ENCODE measurements around the gene EIF4E2.

Gene EIF4E2

DNA sequence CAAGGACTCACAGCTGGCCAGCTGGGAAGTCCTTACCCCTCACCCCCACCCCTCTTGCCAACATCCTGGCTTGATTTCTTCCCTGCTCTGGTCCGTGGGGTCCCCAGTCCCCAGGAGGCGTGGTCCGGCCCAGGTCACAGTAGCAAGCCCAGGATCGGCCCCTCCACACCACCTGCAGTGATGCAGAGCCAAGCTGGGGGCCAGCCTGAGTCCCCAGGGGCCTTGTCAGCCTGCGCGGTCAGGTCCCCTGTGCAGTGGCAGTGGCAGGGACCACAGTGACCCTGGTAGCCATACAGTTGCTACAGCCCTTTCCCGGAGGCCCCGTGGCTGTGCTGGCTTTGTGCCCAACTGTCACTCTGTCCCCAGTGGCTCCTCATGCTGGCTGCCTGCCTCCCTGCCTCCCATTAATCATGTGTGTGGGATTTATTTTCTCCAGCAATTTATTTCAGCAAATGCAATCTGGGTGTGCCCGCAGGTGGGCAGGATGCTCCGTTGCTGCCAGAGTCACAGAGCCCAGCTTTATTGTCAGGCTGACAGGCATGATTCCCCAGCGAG is 39.1 kb upstream of the EIF4E2 start:
- H3K36me3 ChIP-seq (ENCODE audit: control insufficient read depth, insufficient read depth, low read length): no peaks in the 10 kb centered on the region
- no peaks in the 10 kb centered on the region for H3K9me3 ChIP-seq (ENCODE audit: control insufficient read depth, low read length)
- WGBS, 2 experiments (ENCODE audit: insufficient coverage in 2 of 2): 86% methylated on average over 8 to 10 of the region's 11 CpGs
- no peak overlapping the region for H3K4me3 ChIP-seq (ENCODE audit: extremely low read depth, insufficient read depth, low read length, poor library complexity, severe bottlenecking)
- no peak overlapping the region for H3K27ac ChIP-seq (ENCODE audit: low read depth, low read length, severe bottlenecking)
- no peaks in the 10 kb centered on the region for H3K4me1 ChIP-seq (ENCODE audit: control insufficient read depth, insufficient read depth, low read length, poor library complexity, severe bottlenecking)

GRCh38 chr2:232512602-232513001 is 37.9 kb upstream of the EIF4E2 start:
- no peak overlapping the region for H3K27ac ChIP-seq (ENCODE audit: low read depth, low read length, severe bottlenecking)
- H3K4me3 ChIP-seq (ENCODE audit: extremely low read depth, insufficient read depth, low read length, poor library complexity, severe bottlenecking): no peak overlapping the region
- H3K4me1 ChIP-seq (ENCODE audit: control insufficient read depth, insufficient read depth, low read length, poor library complexity, severe bottlenecking): no peaks in the 10 kb centered on the region
- WGBS, 2 experiments (ENCODE audit: insufficient coverage in 2 of 2): 88 to 90% methylated on average over 9 to 10 of the region's 10 CpGs
- no peaks in the 10 kb centered on the region for H3K36me3 ChIP-seq (ENCODE audit: control insufficient read depth, insufficient read depth, low read length)
- H3K9me3 ChIP-seq (ENCODE audit: control insufficient read depth, low read length): no peaks in the 10 kb centered on the region

DNA sequence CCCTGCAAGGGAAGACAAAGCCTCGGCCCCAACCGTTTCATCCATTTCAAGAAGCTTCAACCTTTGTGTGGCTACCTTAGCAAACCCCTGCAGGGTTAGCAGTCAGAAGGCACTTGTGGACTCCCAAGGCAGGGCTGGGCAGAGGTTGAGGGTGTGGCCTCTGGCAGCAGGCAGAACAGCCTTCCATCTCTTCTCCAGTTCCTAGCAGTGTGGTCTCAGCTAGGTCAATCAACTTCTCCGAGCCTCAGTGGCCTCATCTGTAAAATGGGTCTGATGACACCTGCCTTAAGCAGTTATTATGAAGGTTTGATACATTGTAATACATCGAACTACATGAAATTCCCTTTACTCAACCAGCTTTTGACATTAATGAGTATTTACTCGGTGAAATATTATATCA is 37.1 kb upstream of the EIF4E2 start:
- Histone ChIP-seq H3K27ac (ENCODE audit: low read depth, low read length, severe bottlenecking) (no peak overlapping the region), H3K36me3 (ENCODE audit: control insufficient read depth, insufficient read depth, low read length) (no peaks in the 10 kb centered on the region), H3K4me3 (ENCODE audit: extremely low read depth, insufficient read depth, low read length, poor library complexity, severe bottlenecking) (no peak overlapping the region), H3K9me3 (ENCODE audit: control insufficient read depth, low read length) (no peaks in the 10 kb centered on the region), H3K4me1 (ENCODE audit: control insufficient read depth, insufficient read depth, low read length, poor library complexity, severe bottlenecking) (no peaks in the 10 kb centered on the region)
- WGBS, 2 experiments (ENCODE audit: insufficient coverage in 2 of 2): 69 to 80% methylated on average over 1 to 2 of the region's 5 CpGs

GRCh38 chr2:232515639-232516038 is 34.9 kb upstream of the EIF4E2 start:
- no peak overlapping the region for H3K27ac ChIP-seq (ENCODE audit: low read depth, low read length, severe bottlenecking)
- no peaks in the 10 kb centered on the region for H3K36me3 ChIP-seq (ENCODE audit: control insufficient read depth, insufficient read depth, low read length)
- H3K4me3 ChIP-seq (ENCODE audit: extremely low read depth, insufficient read depth, low read length, poor library complexity, severe bottlenecking): no peak overlapping the region
- WGBS, 2 experiments (ENCODE audit: insufficient coverage in 2 of 2): 89 to 92% methylated on average over 6 to 7 of the region's 7 CpGs
- H3K4me1 ChIP-seq (ENCODE audit: control insufficient read depth, insufficient read depth, low read length, poor library complexity, severe bottlenecking): no peaks in the 10 kb centered on the region
- H3K9me3 ChIP-seq (ENCODE audit: control insufficient read depth, low read length): no peaks in the 10 kb centered on the region

DNA sequence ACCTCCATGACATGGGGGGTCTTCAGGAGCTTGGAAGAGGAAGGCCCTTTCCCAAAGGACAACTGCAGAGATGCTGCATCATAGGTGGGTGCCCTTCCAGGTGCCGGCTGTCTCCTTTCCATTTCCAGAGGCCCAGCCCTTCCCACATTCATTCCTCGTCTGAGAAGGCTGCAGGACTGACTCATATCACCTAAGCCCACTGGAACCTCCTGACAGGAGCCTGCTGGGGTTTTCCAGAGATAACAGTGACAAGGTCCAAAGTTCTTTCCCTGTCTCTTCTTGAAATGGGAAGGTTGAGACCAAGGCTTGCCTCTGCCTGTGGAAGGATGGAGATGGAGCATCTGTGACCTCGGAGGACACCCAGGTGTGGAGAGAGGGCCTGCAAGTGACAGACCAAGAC is 33.9 kb upstream of the EIF4E2 start:
- WGBS, 2 experiments (ENCODE audit: insufficient coverage in 2 of 2): 84 to 91% methylated on average over 3 of the region's 3 CpGs
- H3K27ac ChIP-seq (ENCODE audit: low read depth, low read length, severe bottlenecking): no peak overlapping the region
- H3K36me3 ChIP-seq (ENCODE audit: control insufficient read depth, insufficient read depth, low read length): no peaks in the 10 kb centered on the region
- no peaks in the 10 kb centered on the region for H3K4me1 ChIP-seq (ENCODE audit: control insufficient read depth, insufficient read depth, low read length, poor library complexity, severe bottlenecking)
- H3K9me3 ChIP-seq (ENCODE audit: control insufficient read depth, low read length): no peaks in the 10 kb centered on the region
- no peak overlapping the region for H3K4me3 ChIP-seq (ENCODE audit: extremely low read depth, insufficient read depth, low read length, poor library complexity, severe bottlenecking)

GRCh38 chr2:232518844-232519243 is 31.6 kb upstream of the EIF4E2 start:
- no peak overlapping the region for H3K27ac ChIP-seq (ENCODE audit: low read depth, low read length, severe bottlenecking)
- no peaks in the 10 kb centered on the region for H3K36me3 ChIP-seq (ENCODE audit: control insufficient read depth, insufficient read depth, low read length)
- H3K4me1 ChIP-seq (ENCODE audit: control insufficient read depth, insufficient read depth, low read length, poor library complexity, severe bottlenecking): peaks cover 6% of the 10 kb centered on the region
- H3K4me3 ChIP-seq (ENCODE audit: extremely low read depth, insufficient read depth, low read length, poor library complexity, severe bottlenecking): no peak overlapping the region
- 18 to 33% methylated on average over 4 of the region's 6 CpGs for WGBS, 2 experiments (ENCODE audit: insufficient coverage in 2 of 2)
- H3K9me3 ChIP-seq (ENCODE audit: control insufficient read depth, low read length): no peaks in the 10 kb centered on the region

- Histone ChIP-seq H3K4me3 (ENCODE audit: extremely low read depth, insufficient read depth, low read length, poor library complexity, severe bottlenecking) (no peak within 1 kb of the TSS), H3K27ac (ENCODE audit: low read depth, low read length, severe bottlenecking) (no peak within 1 kb of the TSS), H3K4me1 (ENCODE audit: control insufficient read depth, insufficient read depth, low read length, poor library complexity, severe bottlenecking) (peaks cover 6% of the 10 kb centered on the region), H3K9me3 (ENCODE audit: control insufficient read depth, low read length) (no peaks in the 10 kb centered on the region), H3K36me3 (ENCODE audit: control insufficient read depth, insufficient read depth, low read length) (no peaks in the 10 kb centered on the region)
- WGBS, 2 experiments (ENCODE audit: insufficient coverage in 2 of 2): 60 to 68% methylated on average over 6 to 11 of the region's 19 CpGs
Observed at GRCh38 chr2:232519581-232520438, 30.7 kb upstream of the EIF4E2 start, which contains the start of gene PRSS56. Gene PRSS56, plus strand, starts transcription at chr2:232520388. Its CDS starts 211 bp downstream, at chr2:232520599.

DNA sequence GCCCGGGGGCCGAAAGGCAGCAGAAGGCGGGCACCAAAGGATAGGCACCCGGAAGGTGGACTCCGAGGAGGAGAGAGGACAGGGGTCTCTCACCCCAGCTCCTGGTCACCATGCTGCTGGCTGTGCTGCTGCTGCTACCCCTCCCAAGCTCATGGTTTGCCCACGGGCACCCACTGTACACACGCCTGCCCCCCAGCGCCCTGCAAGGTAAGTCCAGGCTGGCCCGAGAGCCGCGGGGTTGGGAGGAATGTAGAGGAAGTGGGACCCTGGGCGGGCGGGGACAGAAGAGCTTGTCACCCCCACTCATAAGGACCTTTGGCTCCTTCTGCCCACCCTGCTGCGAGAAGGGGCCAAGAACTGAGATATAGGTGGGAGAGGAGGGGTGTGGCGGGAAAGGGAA is 30.0 kb upstream of the EIF4E2 start:
- Histone ChIP-seq H3K4me1 (ENCODE audit: control insufficient read depth, insufficient read depth, low read length, poor library complexity, severe bottlenecking) (peaks cover 6% of the 10 kb centered on the region), H3K9me3 (ENCODE audit: control insufficient read depth, low read length) (no peaks in the 10 kb centered on the region), H3K36me3 (ENCODE audit: control insufficient read depth, insufficient read depth, low read length) (no peaks in the 10 kb centered on the region), H3K27ac (ENCODE audit: low read depth, low read length, severe bottlenecking) (no peak overlapping the region), H3K4me3 (ENCODE audit: extremely low read depth, insufficient read depth, low read length, poor library complexity, severe bottlenecking) (no peak overlapping the region)
- WGBS, 2 experiments (ENCODE audit: insufficient coverage in 2 of 2): 67 to 78% methylated on average over 4 to 6 of the region's 15 CpGs

DNA sequence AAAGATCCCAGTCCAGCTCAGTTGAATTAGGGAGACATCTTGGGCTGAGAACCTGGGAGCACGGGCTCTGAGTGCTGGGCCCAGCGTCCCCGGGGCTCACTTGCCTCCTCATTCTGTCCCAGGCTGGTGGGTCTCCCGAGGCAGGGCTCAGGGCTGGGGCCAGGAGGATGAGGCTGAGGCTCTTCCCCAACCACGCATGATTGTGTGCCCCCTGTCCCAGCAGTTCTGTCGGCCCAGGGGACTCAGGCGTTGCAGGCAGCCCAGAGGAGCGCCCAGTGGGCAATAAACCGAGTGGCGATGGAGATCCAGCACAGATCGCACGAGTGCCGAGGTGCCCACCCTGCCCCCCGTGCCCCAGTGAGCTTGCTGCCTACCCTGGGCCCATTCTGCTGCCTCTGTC is 29.4 kb upstream of the EIF4E2 start:
- H3K9me3 ChIP-seq (ENCODE audit: control insufficient read depth, low read length): no peaks in the 10 kb centered on the region
- no peaks in the 10 kb centered on the region for H3K36me3 ChIP-seq (ENCODE audit: control insufficient read depth, insufficient read depth, low read length)
- peaks cover 6% of the 10 kb centered on the region for H3K4me1 ChIP-seq (ENCODE audit: control insufficient read depth, insufficient read depth, low read length, poor library complexity, severe bottlenecking)
- H3K27ac ChIP-seq (ENCODE audit: low read depth, low read length, severe bottlenecking): no peak overlapping the region
- 87 to 91% methylated on average over 14 of the region's 14 CpGs for WGBS, 2 experiments (ENCODE audit: insufficient coverage in 2 of 2)
- H3K4me3 ChIP-seq (ENCODE audit: extremely low read depth, insufficient read depth, low read length, poor library complexity, severe bottlenecking): no peak overlapping the region

DNA sequence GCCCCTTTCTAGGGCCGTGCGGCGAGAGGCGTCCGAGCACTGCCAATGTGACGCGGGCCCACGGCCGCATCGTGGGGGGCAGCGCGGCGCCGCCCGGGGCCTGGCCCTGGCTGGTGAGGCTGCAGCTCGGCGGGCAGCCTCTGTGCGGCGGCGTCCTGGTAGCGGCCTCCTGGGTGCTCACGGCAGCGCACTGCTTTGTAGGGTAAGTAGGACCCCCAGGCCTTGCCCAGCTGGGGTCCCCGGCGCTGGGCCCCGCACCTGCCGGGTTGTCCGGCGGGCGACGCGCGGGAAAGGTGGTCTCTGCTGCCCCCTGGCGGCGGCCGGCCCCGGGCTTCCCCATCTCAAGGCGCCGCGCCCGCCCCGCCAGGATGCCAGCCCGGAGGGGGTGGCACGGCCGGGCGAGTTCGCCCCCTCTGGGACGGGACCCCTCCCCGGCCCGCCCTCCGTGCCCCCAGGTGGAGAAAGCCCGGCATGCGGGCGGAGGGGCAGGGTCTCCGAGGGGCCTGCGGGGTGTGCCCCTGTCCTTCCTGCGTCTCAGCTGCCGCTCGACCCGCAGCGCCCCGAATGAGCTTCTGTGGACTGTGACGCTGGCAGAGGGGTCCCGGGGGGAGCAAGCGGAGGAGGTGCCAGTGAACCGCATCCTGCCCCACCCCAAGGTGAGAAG is 28.4 kb upstream of the EIF4E2 start:
- no peak overlapping the region for H3K27ac ChIP-seq (ENCODE audit: low read depth, low read length, severe bottlenecking)
- H3K9me3 ChIP-seq (ENCODE audit: control insufficient read depth, low read length): no peaks in the 10 kb centered on the region
- no peaks in the 10 kb centered on the region for H3K36me3 ChIP-seq (ENCODE audit: control insufficient read depth, insufficient read depth, low read length)
- 12 to 18% methylated on average over 45 to 56 of the region's 66 CpGs for WGBS, 2 experiments (ENCODE audit: insufficient coverage in 2 of 2)
- H3K4me1 ChIP-seq (ENCODE audit: control insufficient read depth, insufficient read depth, low read length, poor library complexity, severe bottlenecking): peaks cover 6% of the 10 kb centered on the region
- no peak overlapping the region for H3K4me3 ChIP-seq (ENCODE audit: extremely low read depth, insufficient read depth, low read length, poor library complexity, severe bottlenecking)
